ENCODE measurements around the gene SLC2A10.

GRCh38 chr20:46695892-46696291, 13.6 kb upstream of the SLC2A10 start:
- TF ChIP-seq POLR2AphosphoS5 (IDR thresholded peaks at IDR 0.05; ENCODE audit: low read depth, low read length) (no peak), POLR2A (IDR thresholded peaks at IDR 0.05; ENCODE audit: low read depth, low read length) (no peak), TAF1 (IDR thresholded peaks at IDR 0.05; ENCODE audit: borderline replicate concordance, low read depth, low read length) (no peak)

Data from GM12892 (cell line).